H1 (cell line): ENCODE results near the gene GLE1. TPM values are rescaled to one million over a fixed set of nuclear protein-coding genes. Genes with fewer than 3 reads are reported as not detected.

Experiments
- BACH1 ChIP-seq: IDR thresholded peaks from 2 replicates; pipeline ENCODE4 v1.6.1; 2012; ENCODE audit warnings: low read length, improper control_type of control experiment
- BCL11A ChIP-seq, 2 experiments: IDR thresholded peaks; one replicate each; pipeline ENCODE4 v1.6.1; 2011; ENCODE audit warnings: low read depth in 2 of 2, low read length in 2 of 2, mild to moderate bottlenecking in 2 of 2
- BRCA1 ChIP-seq: IDR thresholded peaks from 2 replicates; pipeline ENCODE4 v1.6.1; 2012; ENCODE audit warnings: low read depth, low read length, improper control_type of control experiment
- CHD1 ChIP-seq: IDR thresholded peaks from 2 replicates; pipeline ENCODE4 v1.6.1; 2012; ENCODE audit warnings: low read depth, low read length, improper control_type of control experiment
- CHD2 ChIP-seq: IDR thresholded peaks from 2 replicates; pipeline ENCODE4 v1.6.1; 2012; ENCODE audit warnings: low read length, improper control_type of control experiment
- CTCF ChIP-seq, 3 experiments: IDR thresholded peaks; 1 replicate in 2 of 3; 2 replicates in 1 of 3; pipeline versions ENCODE4 v1.5.1 to v1.6.1; 2011; ENCODE audit warnings: low read length in 3 of 3, mild to moderate bottlenecking in 3 of 3, inconsistent platforms in 2 of 3, low read depth in 1 of 3, moderate library complexity in 1 of 3; ENCODE audit not compliant: insufficient read depth in 1 of 3; ENCODE audit errors: control extremely low read depth in 1 of 3
- EZH2 ChIP-seq: fragments of 200-600 bp; sonication (generic); IDR thresholded peaks from 2 replicates; pipeline ENCODE4 v1.7.1; 2012; ENCODE audit warnings: low read depth, mild to moderate bottlenecking, moderate library complexity, low read length, inconsistent platforms; ENCODE audit not compliant: severe bottlenecking
- GABPA ChIP-seq: IDR thresholded peaks from 2 replicates; pipeline ENCODE4 v1.6.1; 2011; ENCODE audit warnings: mild to moderate bottlenecking, low read length, moderate library complexity, borderline replicate concordance; ENCODE audit not compliant: insufficient read depth
- JUND ChIP-seq: IDR thresholded peaks from 2 replicates; pipeline ENCODE4 v1.6.1; 2011; ENCODE audit warnings: mild to moderate bottlenecking, improper control_type of control experiment, low read length
- KDM1A ChIP-seq: fragments of 200-600, 300-600 bp; sonication (generic); IDR thresholded peaks from 2 replicates; pipeline ENCODE4 v1.7.1; 2016; ENCODE audit warnings: mild to moderate bottlenecking, low read length, borderline replicate concordance
- MAFK ChIP-seq: IDR thresholded peaks from 2 replicates; pipeline ENCODE4 v1.6.1; 2012; ENCODE audit warnings: low read depth, mild to moderate bottlenecking, improper control_type of control experiment, low read length
- RXRA ChIP-seq: IDR thresholded peaks from 2 replicates; pipeline ENCODE4 v1.6.1; 2011; ENCODE audit warnings: low read depth, mild to moderate bottlenecking, low read length, moderate library complexity; ENCODE audit not compliant: insufficient read depth
- SAP30 ChIP-seq: fragments of 300-600 bp; sonication (generic); IDR thresholded peaks from 2 replicates; pipeline ENCODE4 v1.7.1; 2012; ENCODE audit warnings: low read length, moderate library complexity, mild to moderate bottlenecking, inconsistent platforms; ENCODE audit not compliant: insufficient read depth, insufficient replicate concordance
- SIX5 ChIP-seq: IDR thresholded peaks from 2 replicates; pipeline ENCODE4 v1.6.1; 2011; ENCODE audit warnings: mild to moderate bottlenecking, low read depth, low read length
- SUZ12 ChIP-seq: fragments of 200-600 bp; sonication (generic); IDR thresholded peaks from 2 replicates; pipeline ENCODE4 v1.6.1; 2012; ENCODE audit warnings: mild to moderate bottlenecking, inconsistent platforms, low read length, moderate library complexity, mixed read lengths
- TAF1 ChIP-seq: IDR thresholded peaks from 2 replicates; pipeline ENCODE4 v1.6.1; 2011; ENCODE audit warnings: mild to moderate bottlenecking, low read depth, low read length
- TCF12 ChIP-seq: IDR thresholded peaks from 2 replicates; pipeline ENCODE4 v1.6.1; 2011; ENCODE audit warnings: low read depth, mild to moderate bottlenecking, low read length
- ZNF274 ChIP-seq: IDR thresholded peaks from 2 replicates; pipeline ENCODE4 v1.7.0; 2012; ENCODE audit warnings: low read length, borderline replicate concordance; ENCODE audit errors: extremely low read depth
- polyA plus RNA-seq, 7 experiments: library from polyadenylated mRNA; depleted of rRNA in 3 of 7; stranded (reverse) in 5 of 7; unstranded in 2 of 7; fragments of >200 nt in 5 of 7; fragments of 200-250 nt in 2 of 7; gene quantifications; 1 replicate in 5 of 7; 2 replicates in 1 of 7; 4 replicates in 1 of 7; pipeline versions ENCODE4 v1.2.1 to v1.2.3, GENCODE V29; 2011 to 2013; ENCODE audit warnings: missing spikeins in 2 of 7, mixed read lengths in 2 of 7
- total RNA-seq: library from RNA; stranded (reverse); fragmentation: NEBNext Ultra II Directional; extraction: Animal tissue kit (Norgen Biotek cat#: 25700); gene quantifications from 2 replicates; pipeline ENCODE4 v1.2.1, GENCODE V29; 2021

GLE1 gene
- total and polyA plus RNA-seq, 2 of the 8 experiments (the other 6 are each of a cell fraction or from before 2014, with no cell fraction given) = 9.6 to 14.9 TPM

GRCh38 chr9:128455849-128456612 is 48.5 kb upstream of the GLE1 start, which contains the start of gene ODF2 (continued):
- TF ChIP-seq EZH2 = no peak
- TF ChIP-seq GABPA = no peak
- TF ChIP-seq MAFK = no peak
- TF ChIP-seq RXRA = no peak
- TF ChIP-seq BACH1 = no peak
- TF ChIP-seq TCF12 = no peak
- TF ChIP-seq TAF1 = peak; percentile 61
- TF ChIP-seq CHD2 = no peak
- no peak for TF ChIP-seq CHD1
- no peak for TF ChIP-seq SAP30
- TF ChIP-seq ZNF274 = no peak
- no peak for TF ChIP-seq BRCA1
- no peak for TF ChIP-seq JUND
- TF ChIP-seq KDM1A = no peak
- TF ChIP-seq BCL11A (IDR thresholded peaks at IDR 0.05; ENCODE audit: low read depth in 2 of 2, low read length in 2 of 2) = no peak
- TF ChIP-seq CTCF (IDR thresholded peaks at IDR 0.05; ENCODE audit: control extremely low read depth in 1 of 3, insufficient read depth in 1 of 3, low read depth in 1 of 3, low read length in 3 of 3) = no peak
- TF ChIP-seq SIX5 = no peak
- no peak for TF ChIP-seq SUZ12
